CD14-positive monocyte (primary cell): Measurements from ENCODE around the gene PRSS1. TPM values are rescaled to one million over a fixed set of nuclear protein-coding genes. Genes with fewer than 3 reads are reported as not detected.
A peak's percentile ranks its signal among the peaks of the same experiment; 100 is the strongest.

Source experiments
- DNase-seq, 3 donors: peaks; one replicate each; pipeline ENCODE4 v3.0.0-alpha.2; 2011 to 2022
- H2AFZ ChIP-seq: 2 replicates; pipeline ENCODE4 v1.6.0; 2012; ENCODE audit warnings: mild to moderate bottlenecking, low read depth, low read length, inconsistent platforms; ENCODE audit not compliant: insufficient read depth, poor library complexity, severe bottlenecking
- H3K27ac ChIP-seq, 2 donors: 1 replicate in 1 of 2; 2 replicates in 1 of 2; pipeline ENCODE4 v1.5.1; 2012 to 2013; ENCODE audit warnings: low read length in 2 of 2, control low read depth in 1 of 2, inconsistent platforms in 1 of 2, low read depth in 1 of 2, mild to moderate bottlenecking in 1 of 2
- H3K27me3 ChIP-seq, 2 donors: one replicate each; pipeline versions ENCODE4 v1.6.0 to v1.6.1; 2011 to 2013; ENCODE audit warnings: low read length in 2 of 2; ENCODE audit not compliant: control insufficient read depth in 2 of 2, insufficient read depth in 2 of 2
- H3K36me3 ChIP-seq, 2 donors: replicated peaks in 1 of 2; 1 replicate in 1 of 2; 2 replicates in 1 of 2; pipeline versions ENCODE4 v1.5.1 to v1.6.1; 2012 to 2013; ENCODE audit warnings: low read length in 2 of 2, control low read depth in 1 of 2, inconsistent platforms in 1 of 2, mild to moderate bottlenecking in 1 of 2; ENCODE audit not compliant: insufficient read depth in 2 of 2, control insufficient read depth in 1 of 2
- H3K4me1 ChIP-seq, 2 donors: 1 replicate in 1 of 2; 2 replicates in 1 of 2; pipeline versions ENCODE4 v1.5.1 to v1.6.1; 2012 to 2013; ENCODE audit warnings: low read length in 2 of 2, control low read depth in 1 of 2, inconsistent platforms in 1 of 2, mild to moderate bottlenecking in 1 of 2, moderate library complexity in 1 of 2; ENCODE audit not compliant: insufficient read depth in 2 of 2, control insufficient read depth in 1 of 2
- H3K4me2 ChIP-seq: replicated peaks from 2 replicates; pipeline ENCODE3; 2012; ENCODE audit warnings: low read length, moderate library complexity, mild to moderate bottlenecking; ENCODE audit not compliant: poor library complexity, severe bottlenecking; ENCODE audit errors: extremely low read depth
- H3K4me3 ChIP-seq, 3 experiments: fragments of 200-600 bp in 1 of 3; sonication (generic) in 1 of 3; replicated peaks in 1 of 3; 1 replicate in 2 of 3; 2 replicates in 1 of 3; pipeline ENCODE4 v1.5.1; 2011 to 2013; ENCODE audit warnings: low read length in 3 of 3, mild to moderate bottlenecking in 3 of 3, control low read depth in 2 of 3, low read depth in 2 of 3, inconsistent platforms in 1 of 3, moderate library complexity in 1 of 3
- H3K79me2 ChIP-seq: 2 replicates; pipeline ENCODE4 v1.6.0; 2012; ENCODE audit warnings: mild to moderate bottlenecking, control low read depth, inconsistent platforms, low read length, moderate library complexity; ENCODE audit not compliant: insufficient read depth
- H3K9ac ChIP-seq: 2 replicates; pipeline ENCODE4 v1.6.0; 2017; ENCODE audit warnings: low read length, mild to moderate bottlenecking; ENCODE audit not compliant: insufficient read depth, poor library complexity, severe bottlenecking
- H3K9me3 ChIP-seq, 2 donors: replicated peaks in 1 of 2; 1 replicate in 1 of 2; 2 replicates in 1 of 2; pipeline versions ENCODE4 v1.5.1 to v1.6.1; 2012 to 2013; ENCODE audit warnings: low read length in 2 of 2, control low read depth in 1 of 2; ENCODE audit not compliant: control insufficient read depth in 1 of 2, insufficient read depth in 1 of 2
- H4K20me1 ChIP-seq: 2 replicates; pipeline ENCODE4 v1.6.0; 2012; ENCODE audit warnings: mild to moderate bottlenecking, low read length, control low read depth, moderate library complexity; ENCODE audit not compliant: insufficient read depth
- H3K27ac Mint-ChIP-seq, 7 donors: one replicate each; pipeline ENCODE4 v1.8.0; 2020; ENCODE audit warnings: mild to moderate bottlenecking in 7 of 7, mixed read lengths in 7 of 7, moderate library complexity in 6 of 7, inconsistent platforms in 2 of 7
- H3K27me3 Mint-ChIP-seq, 3 donors: one replicate each; pipeline ENCODE4 v1.8.0; 2021 to 2022; ENCODE audit warnings: low read depth in 3 of 3, mild to moderate bottlenecking in 3 of 3, mixed read lengths in 3 of 3, moderate library complexity in 3 of 3, inconsistent platforms in 1 of 3
- H3K36me3 Mint-ChIP-seq, 2 donors: one replicate each; pipeline ENCODE4 v1.8.0; 2020; ENCODE audit warnings: mixed read lengths in 2 of 2, inconsistent platforms in 1 of 2, mild to moderate bottlenecking in 1 of 2
- H3K4me1 Mint-ChIP-seq: one replicate; pipeline ENCODE4 v1.8.0; 2020; ENCODE audit warnings: mild to moderate bottlenecking, mixed read lengths
- H3K4me3 Mint-ChIP-seq, 2 donors: one replicate each; pipeline ENCODE4 v1.8.0; 2020; ENCODE audit warnings: mild to moderate bottlenecking in 2 of 2, mixed read lengths in 2 of 2, moderate library complexity in 1 of 2
- H3K9me3 Mint-ChIP-seq, 7 donors: one replicate each; pipeline ENCODE4 v1.8.0; 2020 to 2022; ENCODE audit warnings: mixed read lengths in 7 of 7, mild to moderate bottlenecking in 6 of 7, moderate library complexity in 6 of 7, inconsistent platforms in 2 of 7
- WGBS: methylation state at CpG from one replicate; pipeline ENCODE4 v1.1.5; 2013; ENCODE audit warnings: missing lambda C conversion rate; ENCODE audit not compliant: insufficient coverage; 5-methylcytosine and 5-hydroxymethylcytosine counted together
- intact Hi-C, 2 donors: fragments of 100-400 bp; cut with micrococcal nuclease; formaldehyde crosslinking; loops; one replicate each; pipeline versions ENCODE4 v1.15.0 to v1.15.1; 2023
- polyA plus RNA-seq, 3 donors: library from polyadenylated mRNA; depleted of rRNA in 1 of 3; unstranded in 2 of 3; stranded (reverse) in 1 of 3; fragments of 300-500 nt in 2 of 3; fragments of >200 nt in 1 of 3; fragmentation: Illumina TruSeq in 2 of 3; gene quantifications; 1 replicate in 2 of 3; 2 replicates in 1 of 3; pipeline ENCODE4 v1.2.3, GENCODE V29; 2012 to 2021
- TF ChIP-seq, protein P1 (sequence below): fragments of 200-600 bp; IDR thresholded peaks from one replicate; pipeline ENCODE4 v1.8.0; 2022; ENCODE audit warnings: antibody characterized with exemption, mild to moderate bottlenecking

Gene PRSS1
- polyA plus RNA-seq, 3 donors: not detected

GRCh38 chr7:142720172-142720773 lies 29.0 kb upstream of the PRSS1 start:
- Histone ChIP-seq H3K27ac (no peak overlapping the region), H3K36me3 (no peaks in the 10 kb centered on the region), H3K9me3 (no peaks in the 10 kb centered on the region), H3K27me3 (no peaks in the 10 kb centered on the region), H3K4me2 (peak overlapping the region; percentile 9), H3K4me1 (peaks cover 0 to 15% of the 10 kb centered on the region in 2 donors), H3K79me2 (no peaks in the 10 kb centered on the region), H2AFZ (peak overlapping the region; percentile 5), H3K4me3 (no peak overlapping the region), H3K9ac (no peak overlapping the region), H4K20me1 (no peaks in the 10 kb centered on the region)
- 85% methylated on average over 3 of the region's 8 CpGs for WGBS
- DNase-seq: no peak
- H3K27me3 Mint-ChIP-seq: peaks cover 0 to 12% (median 4%) of the 10 kb centered on the region in 3 donors
- H3K9me3 Mint-ChIP-seq: peaks cover 0 to 3% (median 0%) of the 10 kb centered on the region in 7 donors
- H3K4me1 Mint-ChIP-seq: peaks cover 37% of the 10 kb centered on the region
- H3K4me3 Mint-ChIP-seq: peak overlapping the region; percentile 63 to 81
- intact Hi-C loops: no loop called here
- no peaks in the 10 kb centered on the region for H3K36me3 Mint-ChIP-seq
- no peak overlapping the region for H3K27ac Mint-ChIP-seq
- TF ChIP-seq, protein P1, sequence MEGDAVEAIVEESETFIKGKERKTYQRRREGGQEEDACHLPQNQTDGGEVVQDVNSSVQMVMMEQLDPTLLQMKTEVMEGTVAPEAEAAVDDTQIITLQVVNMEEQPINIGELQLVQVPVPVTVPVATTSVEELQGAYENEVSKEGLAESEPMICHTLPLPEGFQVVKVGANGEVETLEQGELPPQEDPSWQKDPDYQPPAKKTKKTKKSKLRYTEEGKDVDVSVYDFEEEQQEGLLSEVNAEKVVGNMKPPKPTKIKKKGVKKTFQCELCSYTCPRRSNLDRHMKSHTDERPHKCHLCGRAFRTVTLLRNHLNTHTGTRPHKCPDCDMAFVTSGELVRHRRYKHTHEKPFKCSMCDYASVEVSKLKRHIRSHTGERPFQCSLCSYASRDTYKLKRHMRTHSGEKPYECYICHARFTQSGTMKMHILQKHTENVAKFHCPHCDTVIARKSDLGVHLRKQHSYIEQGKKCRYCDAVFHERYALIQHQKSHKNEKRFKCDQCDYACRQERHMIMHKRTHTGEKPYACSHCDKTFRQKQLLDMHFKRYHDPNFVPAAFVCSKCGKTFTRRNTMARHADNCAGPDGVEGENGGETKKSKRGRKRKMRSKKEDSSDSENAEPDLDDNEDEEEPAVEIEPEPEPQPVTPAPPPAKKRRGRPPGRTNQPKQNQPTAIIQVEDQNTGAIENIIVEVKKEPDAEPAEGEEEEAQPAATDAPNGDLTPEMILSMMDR: no peak

DNA sequence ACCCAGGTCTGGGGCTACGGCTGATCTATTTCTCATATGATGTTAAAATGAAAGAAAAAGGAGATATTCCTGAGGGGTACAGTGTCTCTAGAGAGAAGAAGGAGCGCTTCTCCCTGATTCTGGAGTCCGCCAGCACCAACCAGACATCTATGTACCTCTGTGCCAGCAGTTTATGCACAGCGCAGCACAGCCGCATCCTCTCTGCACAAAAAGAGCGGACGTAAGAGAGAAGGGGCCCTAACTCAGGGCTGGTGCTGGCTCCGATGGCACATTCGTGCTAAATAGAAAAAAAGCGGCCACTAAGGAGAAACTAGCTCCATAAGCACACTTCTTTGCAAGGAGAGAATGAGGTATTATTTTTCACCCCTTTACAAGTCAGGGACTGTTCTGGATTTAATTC lies 28.3 kb upstream of the PRSS1 start:
- TF ChIP-seq, protein P1: no peak
- Histone ChIP-seq H3K27me3 (no peaks in the 10 kb centered on the region), H3K27ac (no peak overlapping the region), H3K36me3 (no peaks in the 10 kb centered on the region), H3K4me1 (peaks cover 0 to 15% of the 10 kb centered on the region in 2 donors), H4K20me1 (no peaks in the 10 kb centered on the region), H3K4me3 (peak overlapping the region in 1 of 3 experiments; percentile 4), H3K9me3 (no peaks in the 10 kb centered on the region), H3K79me2 (no peaks in the 10 kb centered on the region), H3K9ac (no peak overlapping the region), H2AFZ (peak overlapping the region; percentile 5), H3K4me2 (peak overlapping the region; percentile 9)
- H3K9me3 Mint-ChIP-seq: peaks cover 0 to 3% (median 0%) of the 10 kb centered on the region in 7 donors
- H3K27ac Mint-ChIP-seq: peak overlapping the region in 1 of 7 donors; percentile 18
- H3K36me3 Mint-ChIP-seq: no peaks in the 10 kb centered on the region
- H3K27me3 Mint-ChIP-seq: peaks cover 4 to 12% (median 4%) of the 10 kb centered on the region in 3 donors
- no CpG with 5 or more reads among the region's 10 CpGs for WGBS
- intact Hi-C loops: no loop called here
- peak overlapping the region; percentile 63 to 81 for H3K4me3 Mint-ChIP-seq
- no peak for DNase-seq
- peaks cover 37% of the 10 kb centered on the region for H3K4me1 Mint-ChIP-seq
